NCI-H187 treated with DMSO at 0.1 percent for 48 hours (cell line): ENCODE measurements around the gene PGAM4.
"Not testable (repeated sequence)": the region's sequence is repeated elsewhere in the genome, so short reads cannot be mapped to it uniquely, and the experiment has no call there.

Experiments
- DNase-seq: peaks from one replicate; lab custom pipeline; 2025; lab: John Stamatoyannopoulos, UW

The PGAM4 gene

DNA sequence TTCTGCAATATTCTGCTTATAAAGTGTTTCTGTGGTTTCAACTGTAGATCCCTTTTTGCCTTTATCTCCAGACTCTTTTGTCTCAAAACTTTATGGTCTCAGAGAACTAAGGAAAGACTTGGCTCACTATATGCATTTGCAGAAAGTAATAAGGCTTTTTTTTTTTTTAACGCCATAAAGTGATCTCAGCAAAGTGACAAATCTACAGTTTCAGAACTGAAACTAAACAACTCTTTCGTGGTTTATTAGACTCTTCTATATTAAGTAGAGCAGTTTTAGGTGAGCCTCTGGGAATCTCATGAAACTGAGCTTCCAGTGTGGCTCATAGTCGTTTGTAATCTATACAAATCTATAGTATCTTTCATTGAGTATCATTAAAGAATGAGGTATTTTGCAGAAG, 43.7 kb downstream of the PGAM4 start:
- no peak for DNase-seq

- DNase-seq: no peak
Measured at GRCh38 chrX:77924320-77924859, 45.0 kb downstream of the PGAM4 start.

DNA sequence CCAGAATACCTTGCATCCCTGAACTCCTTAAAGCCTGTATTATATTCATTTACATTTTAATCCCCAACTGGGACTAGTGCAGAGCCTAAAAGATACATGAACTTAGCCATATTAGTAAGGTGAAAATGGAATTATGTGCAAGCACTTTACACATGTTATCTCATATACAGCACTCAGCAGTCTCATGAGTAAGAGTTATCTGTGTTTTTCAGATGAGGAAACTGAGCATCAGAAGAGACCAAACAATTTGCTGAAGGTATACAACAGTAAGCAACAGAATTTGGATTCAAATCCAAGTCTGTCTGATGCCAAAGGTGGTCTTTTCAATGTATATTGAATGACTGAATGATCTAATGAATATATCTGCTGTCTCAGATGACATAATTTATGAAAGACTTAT, 46.7 kb downstream of the PGAM4 start:
- DNase-seq: no peak

DNA sequence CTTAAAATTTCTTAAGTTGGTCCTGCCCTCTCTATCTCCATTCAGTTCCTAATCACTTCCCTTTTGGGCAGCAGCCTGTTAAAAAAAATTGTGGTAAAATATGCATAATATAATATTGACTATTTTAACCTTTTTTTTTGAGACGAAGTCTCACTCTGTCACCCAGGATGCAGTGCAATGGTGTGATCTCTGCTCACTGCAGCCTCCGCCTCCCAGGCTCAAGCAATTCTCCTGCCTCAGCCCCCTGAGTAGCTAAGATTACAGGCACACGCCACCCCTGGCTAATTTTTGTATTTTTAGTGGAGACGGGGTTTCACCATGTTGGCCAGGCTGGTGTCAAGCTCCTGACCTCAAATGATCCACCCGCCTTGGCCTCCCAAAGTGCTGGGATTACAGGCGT, 50.1 kb downstream of the PGAM4 start:
- not testable (repeated sequence) for DNase-seq

DNA sequence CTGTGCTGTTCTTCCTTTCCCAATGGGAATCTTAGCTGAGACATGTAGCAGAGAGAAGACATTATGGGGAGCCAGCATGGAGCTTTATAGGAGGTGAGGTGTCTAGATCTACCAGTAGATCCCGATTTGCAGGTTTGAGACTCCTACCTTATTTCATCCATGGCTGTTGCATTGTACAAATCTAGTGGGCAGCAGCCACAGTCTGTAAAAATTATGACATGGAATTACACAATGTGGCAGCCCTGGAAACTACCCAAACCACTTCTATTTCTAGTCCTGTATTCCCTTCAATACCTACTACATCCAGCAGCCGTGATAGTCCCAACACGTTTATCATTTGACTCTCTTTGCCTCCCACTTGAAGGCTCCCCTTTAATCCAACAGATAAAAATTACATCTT, 50.9 kb downstream of the PGAM4 start:
- no peak for DNase-seq
